Measurements from ENCODE around the gene NTF4. TPM values are rescaled to one million over a fixed set of nuclear protein-coding genes. Genes with fewer than 3 reads are reported as not detected.

Gene NTF4
- total RNA-seq, 1 experiment from 2014 or later, result 1.7 TPM

DNA sequence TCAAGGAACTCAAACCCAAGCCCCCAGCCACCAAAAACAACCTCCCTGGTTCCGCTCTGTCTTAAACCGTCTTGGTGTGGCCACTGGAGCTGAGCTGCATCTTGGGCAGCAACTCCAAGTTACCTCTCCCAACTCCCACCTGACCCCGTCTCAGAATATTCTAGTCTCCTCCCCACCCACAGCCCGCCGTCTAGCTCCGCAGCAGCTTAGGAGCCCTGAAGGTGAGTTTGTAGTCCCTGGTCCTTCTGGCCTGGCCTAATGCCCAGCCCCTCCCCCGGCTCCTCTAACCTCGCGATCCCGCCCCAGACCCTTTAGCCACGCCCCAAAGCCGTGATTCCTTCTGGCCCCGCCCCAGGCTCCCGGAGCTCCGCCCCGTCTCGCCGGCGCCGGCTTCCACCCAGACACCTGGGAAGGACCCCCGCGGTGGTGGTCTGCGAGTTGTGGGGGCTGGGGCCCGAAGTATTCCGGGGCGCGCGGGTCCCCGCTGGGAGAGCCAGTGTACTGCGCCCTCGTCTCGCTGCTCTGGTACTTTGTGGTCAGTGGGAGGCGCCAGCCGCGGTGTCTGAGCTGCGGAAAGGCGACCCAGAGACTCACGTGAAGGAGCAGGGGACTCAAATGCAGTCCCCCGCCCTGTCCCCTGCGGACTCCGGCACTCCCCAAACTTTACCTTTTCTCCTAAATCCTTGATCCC, 45.2 kb downstream of the NTF4 start:
- BruUV-seq (replicated peaks), result TSS peak; percentile 22
- Histone ChIP-seq H3K36me3 (ENCODE audit: control insufficient read depth in 1 of 2, insufficient read depth in 2 of 2, low read length in 2 of 2) (peaks cover 5 to 7% of the 10 kb centered on the region in 2 experiments; a peak in 1 of 4 replicates), H3K27ac (ENCODE audit: low read depth, low read length) (peak overlapping the region; percentile 95), H3K9me2 (ENCODE audit: insufficient read depth) (no peaks in the 10 kb centered on the region), H3K4me3 (replicated peaks in 1 of 2; ENCODE audit: low read depth in 1 of 2, low read length in 2 of 2) (peak overlapping the region; percentile 53 to 60), H3K4me1 (ENCODE audit: control insufficient read depth in 1 of 2, insufficient read depth in 2 of 2, low read length in 2 of 2) (peaks cover 31 to 55% of the 10 kb centered on the region in 2 experiments), H3K27me3 (ENCODE audit: insufficient read depth, low read length) (no peaks in the 10 kb centered on the region), H3K4me2 (ENCODE audit: low read length) (peak overlapping the region; percentile 95), H3K79me2 (ENCODE audit: insufficient read depth, low read length) (no peaks in the 10 kb centered on the region), H4K20me1 (ENCODE audit: insufficient read depth) (no peaks in the 10 kb centered on the region), H3K9ac (ENCODE audit: low read length) (peak overlapping the region; percentile 77), H3K9me3 (ENCODE audit: control insufficient read depth in 1 of 2, insufficient read depth in 1 of 2, low read depth in 1 of 2, low read length in 2 of 2) (no peaks in the 10 kb centered on the region), H2AFZ (ENCODE audit: low read depth, low read length, poor library complexity, severe bottlenecking) (no peak overlapping the region)
- peak; percentile 76 for TF ChIP-seq POLR2AphosphoS5 (IDR thresholded peaks at IDR 0.05; ENCODE audit: low read depth, low read length)
- TF ChIP-seq, protein P1, sequence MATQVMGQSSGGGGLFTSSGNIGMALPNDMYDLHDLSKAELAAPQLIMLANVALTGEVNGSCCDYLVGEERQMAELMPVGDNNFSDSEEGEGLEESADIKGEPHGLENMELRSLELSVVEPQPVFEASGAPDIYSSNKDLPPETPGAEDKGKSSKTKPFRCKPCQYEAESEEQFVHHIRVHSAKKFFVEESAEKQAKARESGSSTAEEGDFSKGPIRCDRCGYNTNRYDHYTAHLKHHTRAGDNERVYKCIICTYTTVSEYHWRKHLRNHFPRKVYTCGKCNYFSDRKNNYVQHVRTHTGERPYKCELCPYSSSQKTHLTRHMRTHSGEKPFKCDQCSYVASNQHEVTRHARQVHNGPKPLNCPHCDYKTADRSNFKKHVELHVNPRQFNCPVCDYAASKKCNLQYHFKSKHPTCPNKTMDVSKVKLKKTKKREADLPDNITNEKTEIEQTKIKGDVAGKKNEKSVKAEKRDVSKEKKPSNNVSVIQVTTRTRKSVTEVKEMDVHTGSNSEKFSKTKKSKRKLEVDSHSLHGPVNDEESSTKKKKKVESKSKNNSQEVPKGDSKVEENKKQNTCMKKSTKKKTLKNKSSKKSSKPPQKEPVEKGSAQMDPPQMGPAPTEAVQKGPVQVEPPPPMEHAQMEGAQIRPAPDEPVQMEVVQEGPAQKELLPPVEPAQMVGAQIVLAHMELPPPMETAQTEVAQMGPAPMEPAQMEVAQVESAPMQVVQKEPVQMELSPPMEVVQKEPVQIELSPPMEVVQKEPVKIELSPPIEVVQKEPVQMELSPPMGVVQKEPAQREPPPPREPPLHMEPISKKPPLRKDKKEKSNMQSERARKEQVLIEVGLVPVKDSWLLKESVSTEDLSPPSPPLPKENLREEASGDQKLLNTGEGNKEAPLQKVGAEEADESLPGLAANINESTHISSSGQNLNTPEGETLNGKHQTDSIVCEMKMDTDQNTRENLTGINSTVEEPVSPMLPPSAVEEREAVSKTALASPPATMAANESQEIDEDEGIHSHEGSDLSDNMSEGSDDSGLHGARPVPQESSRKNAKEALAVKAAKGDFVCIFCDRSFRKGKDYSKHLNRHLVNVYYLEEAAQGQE (IDR thresholded peaks at IDR 0.05; ENCODE audit: low read depth), result no peak
- TF ChIP-seq, protein P2, sequence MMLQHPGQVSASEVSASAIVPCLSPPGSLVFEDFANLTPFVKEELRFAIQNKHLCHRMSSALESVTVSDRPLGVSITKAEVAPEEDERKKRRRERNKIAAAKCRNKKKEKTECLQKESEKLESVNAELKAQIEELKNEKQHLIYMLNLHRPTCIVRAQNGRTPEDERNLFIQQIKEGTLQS (IDR thresholded peaks at IDR 0.05), result no peak
- TF ChIP-seq, protein P3, sequence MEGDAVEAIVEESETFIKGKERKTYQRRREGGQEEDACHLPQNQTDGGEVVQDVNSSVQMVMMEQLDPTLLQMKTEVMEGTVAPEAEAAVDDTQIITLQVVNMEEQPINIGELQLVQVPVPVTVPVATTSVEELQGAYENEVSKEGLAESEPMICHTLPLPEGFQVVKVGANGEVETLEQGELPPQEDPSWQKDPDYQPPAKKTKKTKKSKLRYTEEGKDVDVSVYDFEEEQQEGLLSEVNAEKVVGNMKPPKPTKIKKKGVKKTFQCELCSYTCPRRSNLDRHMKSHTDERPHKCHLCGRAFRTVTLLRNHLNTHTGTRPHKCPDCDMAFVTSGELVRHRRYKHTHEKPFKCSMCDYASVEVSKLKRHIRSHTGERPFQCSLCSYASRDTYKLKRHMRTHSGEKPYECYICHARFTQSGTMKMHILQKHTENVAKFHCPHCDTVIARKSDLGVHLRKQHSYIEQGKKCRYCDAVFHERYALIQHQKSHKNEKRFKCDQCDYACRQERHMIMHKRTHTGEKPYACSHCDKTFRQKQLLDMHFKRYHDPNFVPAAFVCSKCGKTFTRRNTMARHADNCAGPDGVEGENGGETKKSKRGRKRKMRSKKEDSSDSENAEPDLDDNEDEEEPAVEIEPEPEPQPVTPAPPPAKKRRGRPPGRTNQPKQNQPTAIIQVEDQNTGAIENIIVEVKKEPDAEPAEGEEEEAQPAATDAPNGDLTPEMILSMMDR (IDR thresholded peaks at IDR 0.05 in 2 of 3, conservative IDR thresholded peaks at IDR 0.05 in 1 of 3; ENCODE audit: borderline replicate concordance in 1 of 3, insufficient read depth in 1 of 3, low read depth in 2 of 3, low read length in 2 of 3), result 0 out of 6 replicates have a peak, but pooled peaks of 1 of the 3 experiments have one; percentile 9
- TF ChIP-seq JUND (IDR thresholded peaks at IDR 0.05), result no peak
- no peak for TF ChIP-seq SRF (IDR thresholded peaks at IDR 0.05; ENCODE audit: low read depth)
- intact Hi-C loops (cut with micrococcal nuclease), result no loop called here
- RAD21 ChIA-PET (ENCODE audit: low non-redundant PET in 1 of 2, low total read pairs in 2 of 2, uncharacterized antibody in 2 of 2, unreplicated experiment in 2 of 2), result interaction anchor here in 1 of 2 experiments (0.6 kb wide), 1 partner anchor 33 kb away, joined by 4 read pairs; no protein-coding TSS in a partner anchor
- POLR2A ChIA-PET, result interaction anchor here (0.6 to 2.3 kb wide), 7 partner anchors 15 to 147 kb away, joined by 3 to 11 read pairs (median 3); partner anchors contain the start of genes CGB7, GYS1, PPP1R15A and RUVBL2
- CTCF ChIA-PET, result interaction anchor here (1.0 to 4.3 kb wide), 9 partner anchors 12 to 231 kb away, joined by 3 to 44 read pairs (median 6); partner anchors contain the start of genes CGB2, CGB7, GYS1 and RUVBL2
- peak; percentile 64 for ATAC-seq
- DNase-seq (ENCODE audit: low read depth, low spot score), result peak; percentile 58
